EH (cell line): ENCODE measurements around the gene SLC35F3.

ENCODE experiments used
- DNase-seq: peaks from one replicate; pipeline ENCODE4 v3.0.0-alpha.2; 2015; ENCODE audit warnings: low read depth

Gene SLC35F3

GRCh38 chr1:234040446-234041317 lies 136.2 kb downstream of the SLC35F3 start:
- no peak for DNase-seq

GRCh38 chr1:234044079-234044478 lies 139.6 kb downstream of the SLC35F3 start:
- DNase-seq: no peak

GRCh38 chr1:234047123-234047522 lies 142.6 kb downstream of the SLC35F3 start:
- DNase-seq: no peak

GRCh38 chr1:234062166-234062565 lies 157.7 kb downstream of the SLC35F3 start:
- DNase-seq: no peak

- DNase-seq: peak; percentile 62
These were observed 161.4 kb downstream of the SLC35F3 start for GRCh38 chr1:234065794-234066447.

- no peak for DNase-seq
These were observed 163.3 kb downstream of the SLC35F3 start for GRCh38 chr1:234067581-234068337.

GRCh38 chr1:234069760-234070159 lies 165.3 kb downstream of the SLC35F3 start:
- peak; percentile 3 for DNase-seq

GRCh38 chr1:234072793-234073192 lies 168.3 kb downstream of the SLC35F3 start:
- DNase-seq: no peak

GRCh38 chr1:234078143-234078542 lies 173.7 kb downstream of the SLC35F3 start:
- DNase-seq: no peak

- no peak for DNase-seq
These were observed 175.4 kb downstream of the SLC35F3 start for GRCh38 chr1:234079896-234080295.

- DNase-seq: no peak
These were observed 179.0 kb downstream of the SLC35F3 start for GRCh38 chr1:234083460-234083859.

- DNase-seq: no peak
These were observed 184.9 kb downstream of the SLC35F3 start for GRCh38 chr1:234089396-234089795.

- no peak for DNase-seq
These were observed 186.0 kb downstream of the SLC35F3 start for GRCh38 chr1:234090212-234091064.

GRCh38 chr1:234091065-234091401 lies 186.6 kb downstream of the SLC35F3 start:
- DNase-seq: no peak

GRCh38 chr1:234091876-234092275 lies 187.4 kb downstream of the SLC35F3 start:
- DNase-seq: no peak

- no peak for DNase-seq
These were observed 188.6 kb downstream of the SLC35F3 start for GRCh38 chr1:234093107-234093506.

- DNase-seq: no peak
These were observed 189.3 kb downstream of the SLC35F3 start for GRCh38 chr1:234093741-234094140.

- DNase-seq: no peak
These were observed 189.7 kb downstream of the SLC35F3 start for GRCh38 chr1:234094172-234094571.

GRCh38 chr1:234096161-234096770 lies 191.8 kb downstream of the SLC35F3 start:
- no peak for DNase-seq

- DNase-seq: no peak
These were observed 198.1 kb downstream of the SLC35F3 start for GRCh38 chr1:234102583-234102982.

GRCh38 chr1:234103198-234103597 lies 198.7 kb downstream of the SLC35F3 start:
- DNase-seq: no peak
